Ascending aorta (tissue), 2 donors: ENCODE data around the gene ELF1. TPM values are rescaled to one million over a fixed set of nuclear protein-coding genes. Genes with fewer than 3 reads are reported as not detected.
A peak's percentile ranks its signal among the peaks of the same experiment; 100 is the strongest.

Experiments
- DNase-seq, 2 donors: peaks; one replicate each; pipeline ENCODE4 v3.0.0-alpha.2; 2019; ENCODE audit warnings: low spot score in 2 of 2
- H3K27ac ChIP-seq, 2 donors: fragments of 200-600 bp; sonication (generic); one replicate each; pipeline ENCODE4 v1.5.1; 2016 to 2017; ENCODE audit warnings: mild to moderate bottlenecking in 1 of 2
- H3K27me3 ChIP-seq: fragments of 200-600 bp; sonication (generic); one replicate; pipeline ENCODE4 v1.5.1; 2017
- H3K36me3 ChIP-seq, 2 donors: fragments of 200-600 bp; sonication (generic); one replicate each; pipeline ENCODE4 v1.5.1; 2016
- H3K4me1 ChIP-seq, 2 donors: fragments of 200-600 bp; sonication (generic); one replicate each; pipeline ENCODE4 v1.5.1; 2016 to 2017; ENCODE audit warnings: mild to moderate bottlenecking in 1 of 2
- H3K4me3 ChIP-seq, 2 donors: fragments of 200-600 bp; sonication (generic); one replicate each; pipeline ENCODE4 v1.5.1; 2016 to 2017; ENCODE audit warnings: mild to moderate bottlenecking in 1 of 2
- H3K9me3 ChIP-seq, 2 donors: fragments of 200-600 bp; sonication (generic); one replicate each; pipeline ENCODE4 v1.5.1; 2016
- CTCF ChIP-seq, 3 experiments: fragments of 200-600 bp in 2 of 3; fragments of 450-650 bp in 1 of 3; sonication (generic) in 2 of 3; IDR thresholded peaks; one replicate each; pipeline ENCODE4 v1.5.1; 2016 to 2019; ENCODE audit warnings: antibody characterized with exemption in 3 of 3, mild to moderate bottlenecking in 1 of 3, moderate library complexity in 1 of 3
- intact Hi-C: fragments of 100-400 bp; cut with DNase I; formaldehyde crosslinking; loops from one replicate; pipeline ENCODE4 v1.15.1; 2023
- total RNA-seq: library from RNA; depleted of rRNA; stranded (reverse); fragments of >200 nt; gene quantifications from one replicate; pipeline ENCODE4 v1.1.0, GENCODE V29; 2016

Gene ELF1
- total RNA-seq, 1 donor from 2014 or later: 105 TPM

DNA sequence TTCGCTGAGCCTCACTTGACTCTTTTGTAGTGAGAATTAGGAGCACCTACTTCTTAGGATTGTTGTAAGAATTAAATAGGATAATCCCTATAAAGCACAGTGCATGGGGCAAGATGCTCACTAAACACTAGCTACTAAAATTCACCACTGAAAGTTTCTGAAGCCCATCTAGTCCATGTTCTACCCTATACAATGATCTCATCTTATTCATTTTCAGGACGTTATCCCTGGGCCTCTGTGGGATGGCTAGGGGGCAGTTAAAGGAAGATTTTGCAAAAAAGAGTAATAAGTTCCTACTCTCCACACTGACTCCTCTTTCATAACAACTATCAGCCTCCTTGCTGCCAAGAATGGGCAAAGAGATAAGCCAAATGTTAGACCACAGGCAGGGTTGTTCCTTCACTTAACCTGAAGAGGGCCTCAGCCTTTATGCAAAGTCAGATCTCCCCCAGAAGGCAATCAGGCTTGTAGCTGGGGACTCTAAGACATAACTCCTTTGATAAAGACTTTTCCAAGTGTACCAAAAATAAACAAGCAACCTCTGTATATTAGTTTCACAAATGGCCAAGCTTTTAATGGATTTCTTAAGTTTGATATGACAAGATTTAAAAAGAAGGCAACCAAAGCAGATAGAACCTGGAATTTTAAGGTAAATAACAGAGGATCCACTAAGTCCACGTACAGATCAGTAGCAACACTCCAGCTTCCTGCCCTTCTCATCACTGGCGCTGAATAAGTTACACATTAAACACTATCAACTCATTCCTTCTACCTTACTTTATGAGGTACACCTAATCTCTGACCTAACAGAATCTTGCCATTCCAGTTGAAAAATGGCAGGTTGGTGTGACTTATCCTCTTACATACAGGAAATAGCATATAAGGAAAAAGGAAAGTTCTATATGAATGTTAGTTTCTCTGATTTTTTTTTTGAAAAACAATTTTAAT is 44.4 kb downstream of the ELF1 start:
- Histone ChIP-seq H3K4me1 (peaks cover 0 to 47% of the 10 kb centered on the region in 2 donors), H3K36me3 (no peaks in the 10 kb centered on the region), H3K27me3 (no peaks in the 10 kb centered on the region), H3K27ac (no peak overlapping the region), H3K4me3 (no peak overlapping the region), H3K9me3 (no peaks in the 10 kb centered on the region)
- TF ChIP-seq CTCF (IDR thresholded peaks at IDR 0.05): peak in 1 of 3 experiments; percentile 30
- DNase-seq: no peak
- intact Hi-C loops: no loop called here

GRCh38 chr13:40973409-40973808 is 45.7 kb downstream of the ELF1 start:
- Histone ChIP-seq H3K36me3 (no peaks in the 10 kb centered on the region), H3K27ac (no peak overlapping the region), H3K9me3 (no peaks in the 10 kb centered on the region), H3K27me3 (no peaks in the 10 kb centered on the region), H3K4me3 (no peak overlapping the region), H3K4me1 (peaks cover 0 to 50% of the 10 kb centered on the region in 2 donors)
- intact Hi-C loops: no loop called here
- DNase-seq: no peak
- no peak for TF ChIP-seq CTCF (IDR thresholded peaks at IDR 0.05)

GRCh38 chr13:40971321-40971720 is 47.8 kb downstream of the ELF1 start:
- Histone ChIP-seq H3K36me3 (no peaks in the 10 kb centered on the region), H3K4me3 (no peak overlapping the region), H3K27ac (no peak overlapping the region), H3K9me3 (no peaks in the 10 kb centered on the region), H3K27me3 (no peaks in the 10 kb centered on the region), H3K4me1 (peaks cover 0 to 55% of the 10 kb centered on the region in 2 donors)
- intact Hi-C loops: no loop called here
- no peak for DNase-seq
- TF ChIP-seq CTCF (IDR thresholded peaks at IDR 0.05): no peak

GRCh38 chr13:40970803-40971202 is 48.3 kb downstream of the ELF1 start:
- H3K27me3 ChIP-seq: no peaks in the 10 kb centered on the region
- no peak overlapping the region for H3K4me3 ChIP-seq
- H3K9me3 ChIP-seq: no peaks in the 10 kb centered on the region
- intact Hi-C loops: no loop called here
- H3K27ac ChIP-seq: no peak overlapping the region
- peaks cover 0 to 54% of the 10 kb centered on the region in 2 donors for H3K4me1 ChIP-seq
- DNase-seq: no peak
- no peaks in the 10 kb centered on the region for H3K36me3 ChIP-seq
- TF ChIP-seq CTCF (IDR thresholded peaks at IDR 0.05): no peak

DNA sequence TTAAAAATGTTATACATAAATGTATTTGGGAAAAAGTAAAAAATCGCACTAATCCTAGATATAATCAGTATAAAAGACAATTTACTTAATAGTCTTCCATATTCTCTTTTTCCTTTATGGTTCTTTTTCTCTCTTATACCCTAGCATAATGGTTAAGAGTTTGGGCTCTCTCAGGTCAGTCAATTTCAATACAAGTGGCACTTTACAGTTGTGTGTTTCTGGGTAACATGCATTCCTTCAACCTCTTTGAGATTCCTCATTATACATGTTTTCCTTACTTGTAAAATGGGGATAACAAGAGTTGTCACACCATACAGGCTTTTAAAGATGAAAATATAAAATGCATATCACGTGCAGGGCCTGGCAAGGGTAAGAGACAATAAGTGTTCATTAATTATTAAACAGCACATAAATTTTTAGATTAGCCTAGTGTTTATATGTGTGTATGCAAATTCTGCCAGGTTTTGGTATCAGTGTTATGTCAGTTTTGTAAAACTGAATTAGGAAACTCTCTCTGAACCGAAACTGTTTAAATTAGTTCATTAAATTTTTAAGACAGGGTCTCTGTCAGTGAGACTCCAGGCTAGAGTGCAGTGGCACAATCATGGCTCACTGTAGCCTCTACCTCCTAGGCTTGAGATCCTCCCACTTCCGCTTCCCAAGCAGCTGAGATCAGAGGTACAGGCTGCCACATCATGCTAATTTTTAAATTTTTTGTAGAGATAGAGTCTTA is 49.8 kb downstream of the ELF1 start:
- DNase-seq: no peak
- Histone ChIP-seq H3K9me3 (no peaks in the 10 kb centered on the region), H3K27ac (no peak overlapping the region), H3K4me3 (no peak overlapping the region), H3K4me1 (peaks cover 0 to 51% of the 10 kb centered on the region in 2 donors), H3K36me3 (no peaks in the 10 kb centered on the region), H3K27me3 (no peaks in the 10 kb centered on the region)
- no peak for TF ChIP-seq CTCF (IDR thresholded peaks at IDR 0.05)
- intact Hi-C loops: no loop called here
